ENCODE results near the gene OR2V1.
"Not testable (repeated sequence)": the region's sequence is repeated elsewhere in the genome, so short reads cannot be mapped to it uniquely, and the experiment has no call there.

Gene OR2V1

GRCh38 chr5:181100121-181100875, 30.7 kb downstream of the OR2V1 start:
- ChIA-PET CTCF (interaction anchor here (0.9 kb wide), 1 partner anchor 234 kb away, joined by 7 read pairs; no protein-coding TSS in a partner anchor), POLR2A (interaction anchor here (0.7 to 1.3 kb wide), 7 partner anchors 48 to 290 kb away, joined by 3 to 4 read pairs (median 3); no protein-coding TSS in a partner anchor)

GRCh38 chr5:181099602-181100086, 31.3 kb downstream of the OR2V1 start:
- no peak for DNase-seq (ENCODE audit: extremely low spot score)
- ChIA-PET POLR2A (interaction anchor here (0.7 to 1.3 kb wide), 7 partner anchors 47 to 289 kb away, joined by 3 to 4 read pairs (median 3); no protein-coding TSS in a partner anchor), CTCF (interaction anchor here (0.6 to 0.9 kb wide), 3 partner anchors 12 to 233 kb away, joined by 3 to 7 read pairs (median 3); no protein-coding TSS in a partner anchor)
- TF ChIP-seq LEF1 (IDR thresholded peaks at IDR 0.05; ENCODE audit: borderline replicate concordance) = no peak
- no peak for TF ChIP-seq SUZ12 (IDR thresholded peaks at IDR 0.05)
- TF ChIP-seq ARNT (IDR thresholded peaks at IDR 0.05) = no peak
- no peak for TF ChIP-seq TARDBP (IDR thresholded peaks at IDR 0.05)
- TF ChIP-seq FOXM1 (IDR thresholded peaks at IDR 0.05; ENCODE audit: borderline replicate concordance) = no peak
- TF ChIP-seq SP1 (IDR thresholded peaks at IDR 0.05) = no peak
- TF ChIP-seq ZNF384 (IDR thresholded peaks at IDR 0.05) = no peak
- no peak for TF ChIP-seq ELF4 (IDR thresholded peaks at IDR 0.05)
- no peak for TF ChIP-seq BHLHE40 (IDR thresholded peaks at IDR 0.05; ENCODE audit: borderline replicate concordance)
- no peak for TF ChIP-seq HDGF (IDR thresholded peaks at IDR 0.05; ENCODE audit: borderline replicate concordance)
- no peak for TF ChIP-seq L3MBTL2 (conservative IDR thresholded peaks at IDR 0.05)
- TF ChIP-seq, protein P1, sequence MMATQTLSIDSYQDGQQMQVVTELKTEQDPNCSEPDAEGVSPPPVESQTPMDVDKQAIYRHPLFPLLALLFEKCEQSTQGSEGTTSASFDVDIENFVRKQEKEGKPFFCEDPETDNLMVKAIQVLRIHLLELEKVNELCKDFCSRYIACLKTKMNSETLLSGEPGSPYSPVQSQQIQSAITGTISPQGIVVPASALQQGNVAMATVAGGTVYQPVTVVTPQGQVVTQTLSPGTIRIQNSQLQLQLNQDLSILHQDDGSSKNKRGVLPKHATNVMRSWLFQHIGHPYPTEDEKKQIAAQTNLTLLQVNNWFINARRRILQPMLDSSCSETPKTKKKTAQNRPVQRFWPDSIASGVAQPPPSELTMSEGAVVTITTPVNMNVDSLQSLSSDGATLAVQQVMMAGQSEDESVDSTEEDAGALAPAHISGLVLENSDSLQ (IDR thresholded peaks at IDR 0.05) = no peak
- no peak for TF ChIP-seq FOXK2 (IDR thresholded peaks at IDR 0.05)
- TF ChIP-seq FOXA1 (IDR thresholded peaks at IDR 0.05) = no peak

More at GRCh38 chr5:181100121-181100875, 30.7 kb downstream of the OR2V1 start:
- TF ChIP-seq FOXM1 (IDR thresholded peaks at IDR 0.05; ENCODE audit: borderline replicate concordance) = no peak
- TF ChIP-seq FOXA1 (IDR thresholded peaks at IDR 0.05) = no peak
- no peak for TF ChIP-seq BHLHE40 (IDR thresholded peaks at IDR 0.05; ENCODE audit: borderline replicate concordance)
- no peak for TF ChIP-seq NFRKB (IDR thresholded peaks at IDR 0.05)
- no peak for TF ChIP-seq SP1 (IDR thresholded peaks at IDR 0.05)
- no peak for TF ChIP-seq LEF1 (IDR thresholded peaks at IDR 0.05; ENCODE audit: borderline replicate concordance)
- no peak for TF ChIP-seq SUZ12 (IDR thresholded peaks at IDR 0.05)
- no peak for TF ChIP-seq ZNF384 (IDR thresholded peaks at IDR 0.05)
- TF ChIP-seq ELF4 (IDR thresholded peaks at IDR 0.05) = no peak
- TF ChIP-seq, protein P1 (IDR thresholded peaks at IDR 0.05) = no peak
- DNase-seq (ENCODE audit: extremely low spot score) = no peak

- ChIA-PET CTCF (interaction anchor here (0.6 to 0.9 kb wide), 3 partner anchors 12 to 232 kb away, joined by 3 to 7 read pairs (median 3); no protein-coding TSS in a partner anchor), POLR2A (interaction anchor here (1.1 to 1.3 kb wide), 4 partner anchors 70 to 289 kb away, joined by 3 to 4 read pairs (median 4); no protein-coding TSS in a partner anchor)
- TF ChIP-seq L3MBTL2 (conservative IDR thresholded peaks at IDR 0.05) (peak; percentile 69), SUZ12 (IDR thresholded peaks at IDR 0.05) (no peak)
- no peak for DNase-seq (ENCODE audit: extremely low spot score)
These were observed 32.0 kb downstream of the OR2V1 start for GRCh38 chr5:181098762-181099601.

DNA sequence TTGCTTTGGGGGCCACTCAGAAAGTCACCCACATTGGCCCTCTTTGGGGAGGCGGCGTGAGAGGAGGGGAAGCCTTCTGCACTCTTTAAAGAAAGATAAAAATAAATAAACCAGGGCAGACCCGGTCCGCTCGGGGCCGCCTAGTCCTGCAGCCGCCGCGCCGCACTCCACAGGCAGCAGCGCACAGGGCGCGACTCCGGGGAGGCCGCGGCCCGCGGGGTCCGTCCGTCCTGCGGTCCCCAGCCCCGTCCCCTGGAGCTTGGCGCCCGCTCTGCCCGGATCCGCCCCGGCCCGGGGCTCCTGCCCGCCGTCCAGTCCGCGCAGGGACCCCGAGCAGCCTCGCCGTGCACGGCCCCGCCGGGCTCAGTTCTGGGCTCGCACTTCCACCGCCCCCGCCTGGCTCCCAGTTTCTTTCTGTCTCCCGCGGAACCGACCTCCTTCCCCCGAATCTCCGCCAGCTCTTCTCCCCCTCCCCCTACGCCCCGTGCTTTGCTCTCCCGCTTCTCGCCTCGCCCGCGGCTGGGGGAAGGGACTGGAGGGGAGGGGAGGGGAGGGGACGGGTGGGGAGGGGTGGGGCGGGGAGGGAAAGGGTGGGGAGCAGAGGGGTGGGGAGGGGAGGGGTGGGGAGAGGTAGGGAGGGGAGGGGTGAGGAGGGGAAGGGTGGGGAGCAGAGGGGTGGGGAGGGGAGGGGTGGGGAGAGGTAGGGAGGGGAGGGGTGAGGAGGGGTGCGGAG, 33.0 kb downstream of the OR2V1 start:
- CTCF ChIA-PET; DNase-seq (ENCODE audit: extremely low spot score); POLR2A ChIA-PET: not testable (repeated sequence)

DNA sequence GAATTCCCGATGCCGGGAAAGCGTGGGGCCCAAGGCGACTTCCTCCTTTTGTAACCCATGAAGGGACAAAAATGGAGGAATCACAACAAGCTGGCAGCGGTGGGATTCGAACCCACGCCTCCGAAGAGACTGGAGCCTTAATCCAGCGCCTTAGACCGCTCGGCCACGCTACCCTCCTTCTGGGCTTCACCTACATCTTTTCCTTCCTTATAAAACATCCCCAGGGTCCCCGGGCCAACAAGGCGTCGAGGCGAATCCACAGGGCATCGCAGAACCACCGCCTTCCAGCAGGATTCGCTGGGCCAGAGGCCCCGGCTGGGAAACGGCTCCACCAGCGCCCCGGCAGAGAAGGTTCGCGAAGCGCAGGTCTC, 33.6 kb downstream of the OR2V1 start:
- CTCF ChIA-PET, POLR2A ChIA-PET: not testable (repeated sequence)

GRCh38 chr5:181096721-181097382, 34.1 kb downstream of the OR2V1 start:
- CTCF ChIA-PET; DNase-seq (ENCODE audit: extremely low spot score); POLR2A ChIA-PET: not testable (repeated sequence)

More for the DNA sequence above, 33.6 kb downstream of the OR2V1 start:
- DNase-seq (ENCODE audit: extremely low spot score) = not testable (repeated sequence)

GRCh38 chr5:181095162-181095561, 35.8 kb downstream of the OR2V1 start:
- POLR2A ChIA-PET; CTCF ChIA-PET; DNase-seq (ENCODE audit: extremely low spot score): not testable (repeated sequence)
